ENCODE measurements around the gene VIPR2.
"Not testable (repeated sequence)": the region's sequence is repeated elsewhere in the genome, so short reads cannot be mapped to it uniquely, and the experiment has no call there.

The VIPR2 gene

DNA sequence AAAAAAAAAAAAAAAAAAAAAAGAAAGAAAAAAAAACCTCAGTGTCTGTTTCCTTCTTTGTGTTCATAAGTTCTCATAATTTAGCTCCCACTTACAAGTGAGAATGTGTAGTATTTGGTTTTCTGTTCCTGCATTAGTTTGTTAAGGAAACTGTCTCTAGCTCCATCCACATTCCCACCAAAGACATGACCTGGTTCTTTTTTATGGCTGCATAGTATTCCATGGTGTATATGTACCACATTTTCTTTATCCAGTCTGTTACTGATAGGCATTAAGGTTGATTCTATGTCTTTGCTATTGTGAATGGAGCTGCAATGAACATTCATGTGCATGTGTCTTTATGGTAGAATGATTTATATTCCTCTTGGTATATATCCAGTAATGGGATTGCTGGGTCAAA lies 21.4 kb downstream of the VIPR2 start:
- not testable (repeated sequence) for ATAC-seq; DNase-seq; H3K4me3 Mint-ChIP-seq; H3K4me1 Mint-ChIP-seq; H3K9me3 Mint-ChIP-seq; H3K27ac Mint-ChIP-seq; H3K27me3 Mint-ChIP-seq; H3K36me3 Mint-ChIP-seq (ENCODE audit: low read depth)

GRCh38 chr7:159122276-159122675 lies 22.4 kb downstream of the VIPR2 start:
- no peak overlapping the region for H3K27ac Mint-ChIP-seq
- H3K36me3 Mint-ChIP-seq (ENCODE audit: low read depth), result no peaks in the 10 kb centered on the region
- no peak overlapping the region for H3K4me3 Mint-ChIP-seq
- peaks cover 5% of the 10 kb centered on the region for H3K27me3 Mint-ChIP-seq
- H3K4me1 Mint-ChIP-seq, result no peaks in the 10 kb centered on the region
- DNase-seq, result no peak
- no peak for ATAC-seq
- no peaks in the 10 kb centered on the region for H3K9me3 Mint-ChIP-seq

- no peak overlapping the region for H3K4me3 Mint-ChIP-seq
- no peaks in the 10 kb centered on the region for H3K4me1 Mint-ChIP-seq
- no peaks in the 10 kb centered on the region for H3K36me3 Mint-ChIP-seq (ENCODE audit: low read depth)
- H3K27ac Mint-ChIP-seq, result no peak overlapping the region
- peaks cover 5% of the 10 kb centered on the region for H3K27me3 Mint-ChIP-seq
- DNase-seq (no peak), ATAC-seq (no peak)
- H3K9me3 Mint-ChIP-seq, result no peaks in the 10 kb centered on the region
Measured at GRCh38 chr7:159121476-159121875, 23.2 kb downstream of the VIPR2 start.

DNA sequence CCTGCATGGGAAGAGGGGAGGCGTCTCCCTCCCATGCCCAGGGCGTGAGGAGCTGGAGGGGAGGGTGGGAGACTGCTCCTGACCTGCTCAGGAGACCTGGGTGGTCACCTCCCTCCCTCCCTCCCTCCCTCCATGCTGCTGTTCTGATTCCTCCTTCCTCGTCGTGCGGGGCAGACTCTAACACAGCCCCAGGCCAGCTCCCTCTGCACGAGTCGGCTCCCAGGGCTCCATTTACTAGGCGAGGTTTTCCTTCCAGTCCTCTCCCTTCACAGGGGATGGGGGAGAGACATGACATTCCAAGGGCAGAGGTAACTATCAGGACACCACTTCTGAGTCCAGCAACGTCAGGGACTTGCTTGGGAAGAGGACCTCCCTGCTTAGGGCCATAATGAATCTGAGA lies 23.6 kb downstream of the VIPR2 start:
- Mint-ChIP-seq H3K27me3 (peaks cover 1% of the 10 kb centered on the region), H3K4me1 (no peaks in the 10 kb centered on the region), H3K4me3 (no peak overlapping the region), H3K9me3 (no peaks in the 10 kb centered on the region), H3K27ac (no peak overlapping the region), H3K36me3 (ENCODE audit: low read depth) (no peaks in the 10 kb centered on the region)
- ATAC-seq, result no peak
- no peak for DNase-seq

GRCh38 chr7:159120540-159120919 lies 24.1 kb downstream of the VIPR2 start:
- H3K4me1 Mint-ChIP-seq, result no peaks in the 10 kb centered on the region
- ATAC-seq, result no peak
- H3K4me3 Mint-ChIP-seq, result no peak overlapping the region
- no peak for DNase-seq
- H3K27ac Mint-ChIP-seq, result no peak overlapping the region
- no peaks in the 10 kb centered on the region for H3K36me3 Mint-ChIP-seq (ENCODE audit: low read depth)
- no peaks in the 10 kb centered on the region for H3K27me3 Mint-ChIP-seq
- H3K9me3 Mint-ChIP-seq, result no peaks in the 10 kb centered on the region

DNA sequence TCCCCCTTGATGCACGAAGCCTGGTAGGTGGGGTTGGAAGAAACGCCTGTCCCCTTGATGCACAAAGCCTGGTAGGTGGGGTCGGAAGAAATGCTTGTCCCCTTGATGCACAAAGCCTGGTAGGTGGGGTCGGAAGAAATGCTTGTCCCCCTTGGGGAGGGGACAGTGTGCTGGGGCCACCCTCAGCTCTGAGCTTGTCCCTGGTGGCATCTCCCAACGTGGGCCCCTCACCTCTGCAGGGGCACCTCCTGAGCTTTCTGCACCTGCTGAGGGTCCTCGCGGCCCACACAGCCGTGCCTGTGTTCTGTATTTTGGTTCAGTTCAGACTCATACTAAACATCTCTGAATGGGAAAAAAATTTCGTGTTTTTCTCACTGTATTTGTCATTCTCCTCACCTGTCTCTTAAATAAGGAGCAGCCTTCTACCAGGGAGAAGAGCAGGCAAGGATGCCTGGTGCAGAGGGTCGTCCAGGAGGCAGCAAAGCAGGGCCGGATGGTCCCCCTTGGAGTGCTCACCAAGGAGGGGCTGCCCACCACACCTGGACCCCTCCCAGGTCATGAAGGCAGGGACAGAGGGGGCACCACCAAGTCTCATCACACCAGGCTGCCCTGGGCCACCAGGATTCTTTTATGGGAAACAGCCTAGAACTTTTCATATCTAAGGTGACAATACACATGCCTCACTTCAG lies 24.7 kb downstream of the VIPR2 start:
- Mint-ChIP-seq H3K4me3 (no peak overlapping the region), H3K27ac (no peak overlapping the region), H3K27me3 (peaks cover 1% of the 10 kb centered on the region), H3K36me3 (ENCODE audit: low read depth) (no peaks in the 10 kb centered on the region), H3K4me1 (no peaks in the 10 kb centered on the region), H3K9me3 (no peaks in the 10 kb centered on the region)
- ATAC-seq (no peak), DNase-seq (no peak)

- H3K4me3 Mint-ChIP-seq, result no peak overlapping the region
- no peaks in the 10 kb centered on the region for H3K36me3 Mint-ChIP-seq (ENCODE audit: low read depth)
- DNase-seq (no peak), ATAC-seq (no peak)
- peaks cover 5% of the 10 kb centered on the region for H3K27me3 Mint-ChIP-seq
- no peak overlapping the region for H3K27ac Mint-ChIP-seq
- no peaks in the 10 kb centered on the region for H3K9me3 Mint-ChIP-seq
- no peaks in the 10 kb centered on the region for H3K4me1 Mint-ChIP-seq
Measured at GRCh38 chr7:159119026-159119741, 25.5 kb downstream of the VIPR2 start.

DNA sequence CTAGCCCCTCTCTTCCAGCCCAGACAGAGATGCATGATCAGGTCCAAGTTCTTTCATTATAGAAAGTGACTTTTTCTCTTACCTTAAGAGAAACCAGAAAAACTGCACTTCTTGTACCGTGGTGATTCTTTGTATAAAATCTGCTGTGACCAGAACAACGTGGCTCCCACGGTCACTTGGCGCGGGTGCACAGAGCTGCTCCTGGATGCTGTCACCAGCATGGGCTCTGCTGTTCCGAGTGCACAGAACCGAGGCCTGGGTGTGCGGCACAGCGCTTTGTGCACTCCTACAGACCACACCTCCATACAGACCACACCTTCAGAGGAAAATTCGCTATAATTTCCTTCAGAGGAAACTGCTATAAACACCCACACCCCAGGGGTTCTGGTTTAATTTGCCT lies 26.0 kb downstream of the VIPR2 start:
- peaks cover 7% of the 10 kb centered on the region for H3K27me3 Mint-ChIP-seq
- ATAC-seq (no peak), DNase-seq (no peak)
- no peak overlapping the region for H3K27ac Mint-ChIP-seq
- no peaks in the 10 kb centered on the region for H3K4me1 Mint-ChIP-seq
- H3K4me3 Mint-ChIP-seq, result no peak overlapping the region
- no peaks in the 10 kb centered on the region for H3K36me3 Mint-ChIP-seq (ENCODE audit: low read depth)
- no peaks in the 10 kb centered on the region for H3K9me3 Mint-ChIP-seq

DNA sequence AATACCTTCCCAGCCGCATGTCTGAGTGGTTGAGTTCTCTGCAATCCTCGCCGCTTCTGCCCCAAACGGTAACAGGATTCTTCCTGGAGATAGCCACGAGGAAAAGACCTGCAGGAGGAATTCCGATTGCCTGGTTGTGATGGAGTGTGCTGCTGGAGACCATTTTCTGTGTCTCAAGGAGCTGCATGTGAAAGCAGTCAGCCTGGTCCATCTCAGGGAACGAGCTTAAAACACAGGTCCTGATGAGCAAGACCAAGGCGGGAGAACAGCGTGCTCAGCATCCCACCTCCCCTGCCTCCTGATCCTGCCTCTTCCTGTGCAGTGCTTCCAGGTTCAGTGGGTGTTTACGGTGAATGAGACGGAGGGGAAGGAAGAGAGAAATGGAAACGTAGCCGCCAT lies 26.5 kb downstream of the VIPR2 start:
- no peaks in the 10 kb centered on the region for H3K4me1 Mint-ChIP-seq
- no peak for ATAC-seq
- DNase-seq, result no peak
- H3K4me3 Mint-ChIP-seq, result no peak overlapping the region
- H3K9me3 Mint-ChIP-seq, result no peaks in the 10 kb centered on the region
- peaks cover 7% of the 10 kb centered on the region for H3K27me3 Mint-ChIP-seq
- no peaks in the 10 kb centered on the region for H3K36me3 Mint-ChIP-seq (ENCODE audit: low read depth)
- H3K27ac Mint-ChIP-seq, result no peak overlapping the region

DNA sequence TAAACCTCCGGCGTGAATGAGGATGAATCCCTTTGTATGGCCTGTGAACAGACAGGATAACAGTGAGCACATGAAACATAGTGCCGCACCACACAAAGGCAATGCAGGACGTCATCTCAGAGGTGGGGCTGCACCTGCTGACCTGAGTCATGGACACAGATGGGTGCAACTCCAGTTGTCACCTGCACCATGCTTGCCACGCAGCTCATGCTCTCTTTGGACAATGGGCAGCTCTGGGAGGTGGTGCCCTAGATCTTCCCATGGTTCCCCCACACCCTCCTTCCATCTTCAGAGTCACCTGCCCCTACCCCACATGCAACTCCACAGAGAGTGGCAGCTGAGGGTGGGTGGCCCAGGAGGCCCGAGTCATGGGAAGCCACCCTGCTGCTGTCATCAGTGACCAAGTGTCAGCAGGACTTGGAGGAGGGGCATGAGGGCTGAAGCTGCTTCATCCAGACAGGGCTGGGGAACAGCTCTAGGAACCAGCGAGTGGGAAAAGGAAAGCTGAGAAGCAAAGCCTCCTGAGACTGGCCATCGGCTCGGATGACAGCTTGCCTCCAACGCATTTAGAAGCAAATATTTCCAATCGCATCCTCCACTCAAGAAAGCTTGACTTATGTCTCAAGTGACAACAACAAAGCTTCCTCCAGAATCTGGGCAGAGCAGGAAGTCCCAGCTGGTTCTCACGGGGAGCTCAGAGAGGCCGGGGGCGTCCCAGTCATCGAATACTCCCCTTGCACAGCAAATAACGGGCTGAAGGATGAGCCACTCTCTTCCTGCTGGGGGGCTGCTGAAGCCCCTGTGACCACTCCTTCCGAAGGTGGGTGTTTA lies 27.1 kb downstream of the VIPR2 start:
- H3K36me3 Mint-ChIP-seq (ENCODE audit: low read depth), result no peaks in the 10 kb centered on the region
- H3K9me3 Mint-ChIP-seq, result no peaks in the 10 kb centered on the region
- DNase-seq (no peak), ATAC-seq (no peak)
- peaks cover 7% of the 10 kb centered on the region for H3K27me3 Mint-ChIP-seq
- no peaks in the 10 kb centered on the region for H3K4me1 Mint-ChIP-seq
- H3K4me3 Mint-ChIP-seq, result no peak overlapping the region
- no peak overlapping the region for H3K27ac Mint-ChIP-seq

- peaks cover 7% of the 10 kb centered on the region for H3K27me3 Mint-ChIP-seq
- no peaks in the 10 kb centered on the region for H3K9me3 Mint-ChIP-seq
- DNase-seq (no peak), ATAC-seq (no peak)
- H3K4me1 Mint-ChIP-seq, result no peaks in the 10 kb centered on the region
- H3K36me3 Mint-ChIP-seq (ENCODE audit: low read depth), result no peaks in the 10 kb centered on the region
- no peak overlapping the region for H3K4me3 Mint-ChIP-seq
- no peak overlapping the region for H3K27ac Mint-ChIP-seq
Measured at GRCh38 chr7:159116581-159117339, 27.9 kb downstream of the VIPR2 start.

GRCh38 chr7:159115601-159116501 lies 28.8 kb downstream of the VIPR2 start:
- no peak overlapping the region for H3K27ac Mint-ChIP-seq
- H3K36me3 Mint-ChIP-seq (ENCODE audit: low read depth), result no peaks in the 10 kb centered on the region
- ATAC-seq, result no peak
- no peak for DNase-seq
- H3K4me3 Mint-ChIP-seq, result no peak overlapping the region
- H3K4me1 Mint-ChIP-seq, result no peaks in the 10 kb centered on the region
- H3K9me3 Mint-ChIP-seq, result no peaks in the 10 kb centered on the region
- H3K27me3 Mint-ChIP-seq, result peaks cover 9% of the 10 kb centered on the region

- H3K36me3 Mint-ChIP-seq (ENCODE audit: low read depth), result no peaks in the 10 kb centered on the region
- no peaks in the 10 kb centered on the region for H3K4me1 Mint-ChIP-seq
- H3K27me3 Mint-ChIP-seq, result peaks cover 9% of the 10 kb centered on the region
- DNase-seq (no peak), ATAC-seq (no peak)
- no peak overlapping the region for H3K4me3 Mint-ChIP-seq
- H3K9me3 Mint-ChIP-seq, result no peaks in the 10 kb centered on the region
- no peak overlapping the region for H3K27ac Mint-ChIP-seq
Measured at GRCh38 chr7:159114981-159115380, 29.7 kb downstream of the VIPR2 start.

DNA sequence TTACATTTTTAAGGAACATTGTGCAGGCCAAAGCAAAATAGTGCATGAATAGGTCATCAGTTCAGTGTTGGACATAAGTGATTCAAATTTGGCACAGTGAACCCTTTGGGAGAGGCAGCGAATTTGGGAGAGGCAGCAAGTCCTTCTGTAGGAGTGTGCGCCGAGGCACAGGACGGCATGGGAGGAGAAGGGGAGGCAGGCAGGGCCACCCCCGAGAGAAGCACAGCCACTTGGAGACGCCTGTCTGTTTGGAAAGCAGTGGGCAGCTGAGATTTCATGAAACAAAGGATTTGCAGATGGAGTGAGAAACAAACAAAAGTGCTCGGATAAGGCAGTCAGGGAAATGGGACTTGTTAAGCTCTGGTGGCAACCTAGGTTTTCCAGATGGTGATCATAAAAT lies 30.6 kb downstream of the VIPR2 start:
- peaks cover 9% of the 10 kb centered on the region for H3K27me3 Mint-ChIP-seq
- no peaks in the 10 kb centered on the region for H3K36me3 Mint-ChIP-seq (ENCODE audit: low read depth)
- DNase-seq (no peak), ATAC-seq (no peak)
- no peaks in the 10 kb centered on the region for H3K9me3 Mint-ChIP-seq
- H3K27ac Mint-ChIP-seq, result no peak overlapping the region
- H3K4me1 Mint-ChIP-seq, result no peaks in the 10 kb centered on the region
- no peak overlapping the region for H3K4me3 Mint-ChIP-seq
